CD1c-positive myeloid dendritic cell (primary cell): ENCODE results near the gene STPG1.

Experiments used
- DNase-seq: peaks from one replicate; pipeline ENCODE4 v3.0.0-alpha.2; 2016; ENCODE audit errors: extremely low spot score

The STPG1 gene

GRCh38 chr1:24426744-24427544, 13.4 kb upstream of the STPG1 start:
- DNase-seq: no peak

GRCh38 chr1:24425922-24426321, 12.3 kb upstream of the STPG1 start:
- DNase-seq: no peak

- no peak for DNase-seq
Measured at GRCh38 chr1:24425441-24425840, 11.9 kb upstream of the STPG1 start.

GRCh38 chr1:24424990-24425389, 11.4 kb upstream of the STPG1 start:
- DNase-seq: no peak

- no peak for DNase-seq
Measured at GRCh38 chr1:24424207-24424606, 10.6 kb upstream of the STPG1 start.

GRCh38 chr1:24421502-24421901, 7.9 kb upstream of the STPG1 start:
- DNase-seq: no peak

GRCh38 chr1:24420547-24420946, 7.0 kb upstream of the STPG1 start:
- no peak for DNase-seq

- DNase-seq: no peak
Measured at GRCh38 chr1:24418898-24419628, 5.5 kb upstream of the STPG1 start.

GRCh38 chr1:24417681-24418080, 4.1 kb upstream of the STPG1 start:
- no peak for DNase-seq

- no peak for DNase-seq
Measured at GRCh38 chr1:24416666-24417391, 3.2 kb upstream of the STPG1 start.

- DNase-seq: peak; percentile 28
Measured at GRCh38 chr1:24415910-24416665, 2.5 kb upstream of the STPG1 start.

GRCh38 chr1:24415334-24415909, 1.8 kb upstream of the STPG1 start, which contains the start of gene NIPAL3:
Gene NIPAL3 (plus strand): TSS chr1:24415802. CDS start chr1:24419548, 3,746 bp downstream.
- DNase-seq: peak; percentile 98

GRCh38 chr1:24414775-24415333, 1.3 kb upstream of the STPG1 start:
- DNase-seq: no peak

GRCh38 chr1:24412408-24412807, 1.2 kb downstream of the STPG1 start:
- no peak for DNase-seq

- no peak for DNase-seq
Measured at GRCh38 chr1:24411963-24412362, 1.6 kb downstream of the STPG1 start.

- no peak for DNase-seq
Measured at GRCh38 chr1:24410750-24411149, 2.8 kb downstream of the STPG1 start.

- no peak for DNase-seq
Measured at GRCh38 chr1:24409535-24409934, 4.0 kb downstream of the STPG1 start.

- DNase-seq: no peak
Measured at GRCh38 chr1:24406788-24407187, 6.8 kb downstream of the STPG1 start.

- DNase-seq: no peak
Measured at GRCh38 chr1:24403806-24404205, 9.8 kb downstream of the STPG1 start.

GRCh38 chr1:24400065-24400464, 13.5 kb downstream of the STPG1 start:
- no peak for DNase-seq

GRCh38 chr1:24393892-24394291, 19.7 kb downstream of the STPG1 start:
- DNase-seq: no peak
